ENCODE data around the gene POU2AF2.

DNA sequence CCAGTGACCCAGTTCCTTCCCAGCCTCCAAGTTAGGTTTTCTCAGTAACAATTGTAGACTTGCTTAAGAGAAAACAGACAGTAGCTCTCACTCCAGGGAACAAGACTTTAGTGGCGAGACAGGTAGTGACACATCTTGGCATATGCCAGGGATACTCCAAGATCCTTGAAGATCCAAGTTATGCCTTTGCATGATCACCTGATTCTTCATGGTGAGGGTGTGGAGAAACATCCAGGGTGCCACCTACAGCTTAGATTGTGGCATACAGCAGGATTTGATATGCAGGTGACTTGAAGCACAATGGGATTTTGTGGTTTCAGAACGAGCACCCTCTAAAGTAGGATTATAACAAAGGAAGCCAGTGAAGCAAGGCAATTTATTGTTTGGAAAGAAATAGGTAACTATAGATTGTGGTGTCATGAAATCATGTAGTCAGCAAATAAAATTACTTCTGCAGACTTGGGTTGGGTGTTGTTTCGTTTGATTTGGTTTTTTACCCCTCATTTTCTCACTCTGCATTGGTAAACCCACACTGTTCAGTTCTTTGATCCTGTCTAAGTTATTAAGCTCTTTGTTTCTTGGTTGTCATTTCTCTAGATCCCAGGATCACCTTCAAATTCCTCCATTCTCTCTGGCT, 62.1 kb downstream of the POU2AF2 start:
- TF ChIP-seq POLR2AphosphoS5 (IDR thresholded peaks at IDR 0.05; ENCODE audit: low read depth) = no peak
- TF ChIP-seq, protein P1, sequence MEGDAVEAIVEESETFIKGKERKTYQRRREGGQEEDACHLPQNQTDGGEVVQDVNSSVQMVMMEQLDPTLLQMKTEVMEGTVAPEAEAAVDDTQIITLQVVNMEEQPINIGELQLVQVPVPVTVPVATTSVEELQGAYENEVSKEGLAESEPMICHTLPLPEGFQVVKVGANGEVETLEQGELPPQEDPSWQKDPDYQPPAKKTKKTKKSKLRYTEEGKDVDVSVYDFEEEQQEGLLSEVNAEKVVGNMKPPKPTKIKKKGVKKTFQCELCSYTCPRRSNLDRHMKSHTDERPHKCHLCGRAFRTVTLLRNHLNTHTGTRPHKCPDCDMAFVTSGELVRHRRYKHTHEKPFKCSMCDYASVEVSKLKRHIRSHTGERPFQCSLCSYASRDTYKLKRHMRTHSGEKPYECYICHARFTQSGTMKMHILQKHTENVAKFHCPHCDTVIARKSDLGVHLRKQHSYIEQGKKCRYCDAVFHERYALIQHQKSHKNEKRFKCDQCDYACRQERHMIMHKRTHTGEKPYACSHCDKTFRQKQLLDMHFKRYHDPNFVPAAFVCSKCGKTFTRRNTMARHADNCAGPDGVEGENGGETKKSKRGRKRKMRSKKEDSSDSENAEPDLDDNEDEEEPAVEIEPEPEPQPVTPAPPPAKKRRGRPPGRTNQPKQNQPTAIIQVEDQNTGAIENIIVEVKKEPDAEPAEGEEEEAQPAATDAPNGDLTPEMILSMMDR (IDR thresholded peaks at IDR 0.05; ENCODE audit: insufficient read depth, low read length) = no peak
- TF ChIP-seq, protein P2, sequence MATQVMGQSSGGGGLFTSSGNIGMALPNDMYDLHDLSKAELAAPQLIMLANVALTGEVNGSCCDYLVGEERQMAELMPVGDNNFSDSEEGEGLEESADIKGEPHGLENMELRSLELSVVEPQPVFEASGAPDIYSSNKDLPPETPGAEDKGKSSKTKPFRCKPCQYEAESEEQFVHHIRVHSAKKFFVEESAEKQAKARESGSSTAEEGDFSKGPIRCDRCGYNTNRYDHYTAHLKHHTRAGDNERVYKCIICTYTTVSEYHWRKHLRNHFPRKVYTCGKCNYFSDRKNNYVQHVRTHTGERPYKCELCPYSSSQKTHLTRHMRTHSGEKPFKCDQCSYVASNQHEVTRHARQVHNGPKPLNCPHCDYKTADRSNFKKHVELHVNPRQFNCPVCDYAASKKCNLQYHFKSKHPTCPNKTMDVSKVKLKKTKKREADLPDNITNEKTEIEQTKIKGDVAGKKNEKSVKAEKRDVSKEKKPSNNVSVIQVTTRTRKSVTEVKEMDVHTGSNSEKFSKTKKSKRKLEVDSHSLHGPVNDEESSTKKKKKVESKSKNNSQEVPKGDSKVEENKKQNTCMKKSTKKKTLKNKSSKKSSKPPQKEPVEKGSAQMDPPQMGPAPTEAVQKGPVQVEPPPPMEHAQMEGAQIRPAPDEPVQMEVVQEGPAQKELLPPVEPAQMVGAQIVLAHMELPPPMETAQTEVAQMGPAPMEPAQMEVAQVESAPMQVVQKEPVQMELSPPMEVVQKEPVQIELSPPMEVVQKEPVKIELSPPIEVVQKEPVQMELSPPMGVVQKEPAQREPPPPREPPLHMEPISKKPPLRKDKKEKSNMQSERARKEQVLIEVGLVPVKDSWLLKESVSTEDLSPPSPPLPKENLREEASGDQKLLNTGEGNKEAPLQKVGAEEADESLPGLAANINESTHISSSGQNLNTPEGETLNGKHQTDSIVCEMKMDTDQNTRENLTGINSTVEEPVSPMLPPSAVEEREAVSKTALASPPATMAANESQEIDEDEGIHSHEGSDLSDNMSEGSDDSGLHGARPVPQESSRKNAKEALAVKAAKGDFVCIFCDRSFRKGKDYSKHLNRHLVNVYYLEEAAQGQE (IDR thresholded peaks at IDR 0.05; ENCODE audit: insufficient replicate concordance, low read depth) = no peak
- no peak for TF ChIP-seq GABPA (IDR thresholded peaks at IDR 0.05; ENCODE audit: low read depth)
- TF ChIP-seq SPI1 (IDR thresholded peaks at IDR 0.05; ENCODE audit: borderline replicate concordance, low read depth) = no peak

All from HL-60 (cell line).